Neuronal stem cell (in vitro differentiated cells): ENCODE measurements around the gene ANKRD37. TPM values are rescaled to one million over a fixed set of nuclear protein-coding genes. Genes with fewer than 3 reads are reported as not detected.

Source experiments
- DNase-seq: peaks from one replicate; pipeline ENCODE4 v3.0.0-alpha.2; 2013; ENCODE audit warnings: low spot score
- H2AFZ ChIP-seq: one replicate; pipeline ENCODE4 v1.6.1; 2013; ENCODE audit warnings: mild to moderate bottlenecking, low read length, inconsistent platforms
- H2AK5ac ChIP-seq: 2 replicates; pipeline ENCODE4 v1.6.1; 2013; ENCODE audit warnings: low read depth, mild to moderate bottlenecking, inconsistent platforms, low read length, moderate library complexity, mixed read lengths
- H2BK120ac ChIP-seq: 2 replicates; pipeline ENCODE4 v1.6.1; 2013; ENCODE audit warnings: low read depth, mild to moderate bottlenecking, inconsistent platforms, low read length, moderate library complexity, mixed read lengths
- H2BK12ac ChIP-seq: one replicate; pipeline ENCODE4 v1.6.1; 2013; ENCODE audit warnings: low read length, inconsistent platforms
- H2BK15ac ChIP-seq: 2 replicates; pipeline ENCODE4 v1.6.1; 2013; ENCODE audit warnings: mild to moderate bottlenecking, low read length, inconsistent platforms, mixed read lengths
- H2BK5ac ChIP-seq: one replicate; pipeline ENCODE4 v1.6.1; 2013; ENCODE audit warnings: inconsistent platforms, mild to moderate bottlenecking, low read length, moderate library complexity
- H3K14ac ChIP-seq: one replicate; pipeline ENCODE4 v1.6.1; 2013; ENCODE audit warnings: low read length, inconsistent platforms
- H3K18ac ChIP-seq: 2 replicates; pipeline ENCODE4 v1.6.1; 2013; ENCODE audit warnings: low read length, inconsistent platforms
- H3K23ac ChIP-seq: 2 replicates; pipeline ENCODE4 v1.6.1; 2013; ENCODE audit warnings: low read depth, mild to moderate bottlenecking, mixed read lengths, low read length, inconsistent platforms; ENCODE audit not compliant: poor library complexity
- H3K27ac ChIP-seq: replicated peaks from 3 replicates; pipeline ENCODE4 v1.5.1; 2013; ENCODE audit warnings: low read length, inconsistent platforms
- H3K27me3 ChIP-seq, 3 experiments: 2 replicates each; pipeline ENCODE4 v1.6.1; 2013; ENCODE audit warnings: low read length in 3 of 3, mild to moderate bottlenecking in 2 of 3, inconsistent platforms in 1 of 3, low read depth in 1 of 3, mixed read lengths in 1 of 3, moderate library complexity in 1 of 3; ENCODE audit not compliant: control insufficient read depth in 3 of 3, insufficient read depth in 3 of 3
- H3K36me3 ChIP-seq, 2 donors: replicated peaks in 1 of 2; 2 replicates each; pipeline ENCODE4 v1.6.1; 2013; ENCODE audit warnings: low read length in 2 of 2; ENCODE audit not compliant: control insufficient read depth in 2 of 2, insufficient read depth in 2 of 2
- H3K4ac ChIP-seq: 2 replicates; pipeline ENCODE4 v1.6.1; 2013; ENCODE audit warnings: inconsistent platforms, mild to moderate bottlenecking, low read length, moderate library complexity
- H3K4me1 ChIP-seq, 2 donors: 1 replicate in 1 of 2; 2 replicates in 1 of 2; pipeline ENCODE4 v1.6.1; 2013; ENCODE audit warnings: low read length in 2 of 2, low read depth in 1 of 2; ENCODE audit not compliant: control insufficient read depth in 2 of 2, insufficient read depth in 1 of 2
- H3K4me2 ChIP-seq: one replicate; pipeline ENCODE4 v1.6.1; 2013; ENCODE audit warnings: mild to moderate bottlenecking, low read length, inconsistent platforms; ENCODE audit not compliant: insufficient read depth, poor library complexity, severe bottlenecking
- H3K4me3 ChIP-seq, 2 donors: 2 replicates each; pipeline ENCODE4 v1.5.1; 2013; ENCODE audit warnings: low read length in 2 of 2, mild to moderate bottlenecking in 2 of 2, inconsistent platforms in 1 of 2, moderate library complexity in 1 of 2
- H3K79me1 ChIP-seq: one replicate; pipeline ENCODE4 v1.6.1; 2013; ENCODE audit warnings: low read depth, mild to moderate bottlenecking, inconsistent platforms, low read length, moderate library complexity
- H3K9ac ChIP-seq: one replicate; pipeline ENCODE4 v1.6.1; 2013; ENCODE audit warnings: mild to moderate bottlenecking, low read depth, low read length, inconsistent platforms; ENCODE audit not compliant: poor library complexity
- H3K9me3 ChIP-seq, 2 donors: replicated peaks in 1 of 2; 2 replicates each; pipeline versions ENCODE3 to v1.6.1; 2013; ENCODE audit warnings: low read length in 2 of 2, mild to moderate bottlenecking in 2 of 2, inconsistent platforms in 1 of 2, low read depth in 1 of 2, mixed read lengths in 1 of 2, moderate library complexity in 1 of 2; ENCODE audit not compliant: control insufficient read depth in 2 of 2, insufficient read depth in 1 of 2
- H4K8ac ChIP-seq: one replicate; pipeline ENCODE4 v1.6.1; 2013; ENCODE audit warnings: low read depth, mild to moderate bottlenecking, inconsistent platforms, low read length, moderate library complexity
- H4K91ac ChIP-seq: one replicate; pipeline ENCODE4 v1.6.1; 2013; ENCODE audit warnings: low read length, low read depth, mild to moderate bottlenecking, inconsistent platforms; ENCODE audit not compliant: poor library complexity
- WGBS, 2 donors: extraction: QIAGEN DNeasy Blood & Tissue Kit; methylation state at CpG; one replicate each; pipeline ENCODE4 v1.1.7; 2013; ENCODE audit warnings: missing lambda C conversion rate in 2 of 2, mixed read lengths in 1 of 2; ENCODE audit not compliant: insufficient read length in 2 of 2, insufficient replicate concordance in 1 of 2; ENCODE audit errors: extremely low coverage in 2 of 2; 5-methylcytosine and 5-hydroxymethylcytosine counted together
- polyA plus RNA-seq, 2 experiments: library from polyadenylated mRNA; stranded (reverse); fragments of 200-250 nt; gene quantifications; one replicate each; pipeline ENCODE4 v1.2.3, GENCODE V29; 2013

Gene ANKRD37, protein sequence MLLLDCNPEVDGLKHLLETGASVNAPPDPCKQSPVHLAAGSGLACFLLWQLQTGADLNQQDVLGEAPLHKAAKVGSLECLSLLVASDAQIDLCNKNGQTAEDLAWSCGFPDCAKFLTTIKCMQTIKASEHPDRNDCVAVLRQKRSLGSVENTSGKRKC
- 3.4 TPM for polyA plus RNA-seq (2013, experiment 1 of 2)
- polyA plus RNA-seq (2013, experiment 2 of 2): 3.7 TPM

DNA sequence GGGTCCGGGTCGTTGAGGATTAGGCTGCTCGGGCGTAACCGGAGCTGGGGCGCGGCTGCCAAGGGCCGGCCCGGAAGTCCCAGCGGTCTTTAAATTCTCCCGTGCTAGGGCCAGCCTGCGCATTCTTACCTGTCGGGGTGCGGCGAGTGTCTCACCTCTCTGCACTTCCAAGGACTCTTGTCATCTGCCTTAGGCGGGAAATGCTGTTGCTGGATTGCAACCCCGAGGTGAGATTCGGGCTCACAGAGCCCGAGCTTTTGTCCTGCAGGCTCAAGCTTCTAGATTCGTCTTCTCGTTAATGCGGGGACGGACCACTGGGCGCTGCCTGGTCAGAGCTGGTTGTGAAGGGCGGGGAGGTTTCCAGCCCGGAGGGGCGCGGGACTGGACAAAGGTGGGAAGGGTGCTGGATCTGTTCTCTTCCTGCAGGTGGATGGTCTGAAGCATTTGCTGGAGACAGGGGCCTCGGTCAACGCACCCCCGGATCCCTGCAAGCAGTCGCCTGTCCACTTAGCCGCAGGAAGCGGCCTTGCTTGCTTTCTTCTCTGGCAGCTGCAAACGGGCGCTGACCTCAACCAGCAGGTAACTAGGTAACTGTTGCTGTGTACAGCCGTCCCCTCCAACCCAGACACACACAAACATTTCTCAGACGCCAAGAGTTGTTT lies at the start of gene ANKRD37:
TSS of gene ANKRD37 (plus strand) at position 118 of the 662 bp plus-strand sequence. CDS start at position 201, 83 bp downstream.
- H3K18ac ChIP-seq: peak within 1 kb of the TSS; percentile 98
- H2BK5ac ChIP-seq: peak within 1 kb of the TSS; percentile 66
- H2AFZ ChIP-seq: peak within 1 kb of the TSS; percentile 96
- H3K27ac ChIP-seq: peak within 1 kb of the TSS; percentile 83
- peaks cover 0 to 32% of the 10 kb centered on the region in 2 donors for H3K36me3 ChIP-seq
- H2BK120ac ChIP-seq: peak within 1 kb of the TSS; percentile 72
- peak within 1 kb of the TSS; percentile 38 for H2BK15ac ChIP-seq
- no CpG with 5 or more reads among the region's 38 CpGs for WGBS, 2 donors
- peak within 1 kb of the TSS; percentile 81 for H3K9ac ChIP-seq
- DNase-seq: no peak
- H3K9me3 ChIP-seq: peaks cover 0 to under 1% of the 10 kb centered on the region in 2 donors
- peak within 1 kb of the TSS; percentile 89 for H3K4ac ChIP-seq
- peak within 1 kb of the TSS; percentile 56 to 88 for H3K4me3 ChIP-seq
- H3K79me1 ChIP-seq: no peaks in the 10 kb centered on the region
- peak within 1 kb of the TSS; percentile 98 for H3K23ac ChIP-seq
- H3K27me3 ChIP-seq: no peaks in the 10 kb centered on the region
- no peak within 1 kb of the TSS for H4K8ac ChIP-seq
- H2AK5ac ChIP-seq: no peak within 1 kb of the TSS
- H3K4me2 ChIP-seq: peak within 1 kb of the TSS; percentile 88
- peak within 1 kb of the TSS; percentile 82 for H3K14ac ChIP-seq
- H3K4me1 ChIP-seq: peaks cover 4 to 5% of the 10 kb centered on the region in 2 donors
- H2BK12ac ChIP-seq: peak within 1 kb of the TSS; percentile 58
- H4K91ac ChIP-seq: peak within 1 kb of the TSS; percentile 72

DNA sequence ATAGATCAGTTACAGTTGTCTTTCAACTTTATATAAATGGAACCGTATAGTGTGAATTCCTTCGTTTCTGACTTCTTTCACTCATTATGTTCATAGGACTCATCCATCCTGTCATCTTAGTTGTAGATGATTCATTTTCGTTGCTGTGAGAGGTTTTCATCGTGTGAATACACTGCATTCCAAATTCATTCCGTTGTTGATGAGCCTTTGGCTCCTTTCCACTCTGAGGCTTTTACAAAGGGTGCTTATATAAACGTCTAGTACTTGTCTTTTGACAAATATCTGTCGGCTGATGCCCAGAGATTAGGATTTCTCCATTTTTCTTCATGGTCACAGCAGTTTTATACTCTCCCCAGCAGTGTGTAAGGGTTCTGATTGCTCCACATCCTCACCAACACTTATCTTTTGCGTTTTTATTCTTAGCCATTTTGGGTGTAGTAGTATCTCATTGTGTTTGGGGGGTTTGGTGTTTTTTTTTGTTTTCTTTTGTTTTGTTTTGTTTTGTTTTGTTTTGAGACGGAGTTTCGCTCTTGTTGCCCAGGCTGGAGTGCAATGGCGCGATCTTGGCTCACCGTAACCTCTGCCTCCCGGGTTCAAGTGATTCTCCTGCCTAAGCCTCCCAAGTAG lies 49.6 kb upstream of the ANKRD37 start:
- Histone ChIP-seq H2AFZ (no peak overlapping the region), H3K4ac (no peak overlapping the region), H3K18ac (no peak overlapping the region), H3K9ac (no peak overlapping the region), H4K91ac (no peak overlapping the region), H2AK5ac (no peak overlapping the region), H3K9me3 (no peaks in the 10 kb centered on the region), H2BK5ac (no peak overlapping the region), H3K79me1 (no peaks in the 10 kb centered on the region), H4K8ac (no peak overlapping the region), H3K36me3 (peaks cover 17 to 44% of the 10 kb centered on the region in 2 donors), H3K27me3 (no peaks in the 10 kb centered on the region), H3K4me2 (no peak overlapping the region), H2BK12ac (no peak overlapping the region), H2BK120ac (no peak overlapping the region), H2BK15ac (no peak overlapping the region), H3K23ac (no peak overlapping the region), H3K4me1 (no peaks in the 10 kb centered on the region), H3K27ac (no peak overlapping the region), H3K14ac (no peak overlapping the region), H3K4me3 (no peak overlapping the region)
- DNase-seq: no peak
- no CpG with 5 or more reads among the region's 14 CpGs for WGBS, 2 donors

GRCh38 chr4:185351691-185352090 lies 45.0 kb upstream of the ANKRD37 start:
- DNase-seq: no peak

GRCh38 chr4:185352202-185352601 lies 44.4 kb upstream of the ANKRD37 start:
- H3K9me3 ChIP-seq: no peaks in the 10 kb centered on the region
- DNase-seq: no peak

More at GRCh38 chr4:185351691-185352090, 45.0 kb upstream of the ANKRD37 start:
- no peak overlapping the region for H3K27ac ChIP-seq
- no peak overlapping the region for H3K4ac ChIP-seq
- H3K23ac ChIP-seq: no peak overlapping the region
- no peak overlapping the region for H2BK12ac ChIP-seq
- no peak overlapping the region for H2AFZ ChIP-seq
- WGBS, 2 donors: no CpG with 5 or more reads among the region's 13 CpGs
- no peaks in the 10 kb centered on the region for H3K79me1 ChIP-seq
- H2BK120ac ChIP-seq: no peak overlapping the region
- H3K9me3 ChIP-seq: no peaks in the 10 kb centered on the region
- H3K18ac ChIP-seq: no peak overlapping the region
- no peak overlapping the region for H3K14ac ChIP-seq
- no peak overlapping the region for H2BK5ac ChIP-seq
- no peak overlapping the region for H3K9ac ChIP-seq
- H3K36me3 ChIP-seq: peaks cover 15 to 45% of the 10 kb centered on the region in 2 donors
- H3K4me2 ChIP-seq: no peak overlapping the region
- no peak overlapping the region for H4K91ac ChIP-seq
- no peak overlapping the region for H4K8ac ChIP-seq
- no peaks in the 10 kb centered on the region for H3K4me1 ChIP-seq
- H3K4me3 ChIP-seq: no peak overlapping the region
- no peaks in the 10 kb centered on the region for H3K27me3 ChIP-seq
- no peak overlapping the region for H2AK5ac ChIP-seq
- H2BK15ac ChIP-seq: no peak overlapping the region

More at GRCh38 chr4:185352202-185352601, 44.4 kb upstream of the ANKRD37 start:
- WGBS, 2 donors: no CpG with 5 or more reads among the region's 7 CpGs
- Histone ChIP-seq H3K4me3 (no peak overlapping the region), H2BK12ac (no peak overlapping the region), H2AK5ac (no peak overlapping the region), H3K36me3 (peaks cover 13 to 41% of the 10 kb centered on the region in 2 donors), H3K4ac (no peak overlapping the region), H3K23ac (no peak overlapping the region), H4K8ac (no peak overlapping the region), H3K27me3 (no peaks in the 10 kb centered on the region), H3K18ac (no peak overlapping the region), H2BK5ac (no peak overlapping the region), H2BK15ac (no peak overlapping the region), H2AFZ (no peak overlapping the region), H3K14ac (no peak overlapping the region), H2BK120ac (no peak overlapping the region), H3K4me1 (no peaks in the 10 kb centered on the region), H3K27ac (no peak overlapping the region), H3K4me2 (no peak overlapping the region), H4K91ac (no peak overlapping the region), H3K9ac (no peak overlapping the region), H3K79me1 (no peaks in the 10 kb centered on the region)
